IPS-NIHi7 (cell line): ENCODE results near the gene UCN2.

Experiments used
- DNase-seq: peaks from one replicate; pipeline ENCODE4 v3.0.0; 2012; ENCODE audit warnings: mixed read lengths; ENCODE audit errors: extremely low spot score

The UCN2 gene

GRCh38 chr3:48563382-48563918 lies at the start of gene UCN2:
TSS of gene UCN2 (minus strand) at chr3:48563781. CDS start at chr3:48563124, 657 bp downstream.
- DNase-seq, result no peak

- no peak for DNase-seq
Observed at GRCh38 chr3:48612309-48612708, 48.7 kb upstream of the UCN2 start.

GRCh38 chr3:48609088-48610005 lies 45.8 kb upstream of the UCN2 start, which contains the start of gene UQCRC1:
TSS of gene UQCRC1 (minus strand) at chr3:48609646. CDS start at chr3:48609620, 26 bp downstream.
- peak; percentile 98 for DNase-seq

- no peak for DNase-seq
Observed at GRCh38 chr3:48607519-48607918, 43.9 kb upstream of the UCN2 start.

GRCh38 chr3:48601622-48601994 lies 38.0 kb upstream of the UCN2 start:
- no peak for DNase-seq

GRCh38 chr3:48600711-48601621 lies 37.4 kb upstream of the UCN2 start:
- no peak for DNase-seq

GRCh38 chr3:48599509-48600285 lies 36.1 kb upstream of the UCN2 start:
- no peak for DNase-seq

GRCh38 chr3:48599077-48599501 lies 35.5 kb upstream of the UCN2 start:
- no peak for DNase-seq

GRCh38 chr3:48598323-48599076 lies 34.9 kb upstream of the UCN2 start:
- no peak for DNase-seq

GRCh38 chr3:48597408-48597800 lies 33.8 kb upstream of the UCN2 start:
- DNase-seq, result no peak

GRCh38 chr3:48596676-48597407 lies 33.3 kb upstream of the UCN2 start:
- DNase-seq, result no peak

GRCh38 chr3:48596157-48596556 lies 32.6 kb upstream of the UCN2 start:
- DNase-seq, result no peak

GRCh38 chr3:48595526-48596121 lies 32.0 kb upstream of the UCN2 start:
- DNase-seq, result peak; percentile 78

GRCh38 chr3:48595075-48595525 lies 31.5 kb upstream of the UCN2 start, which contains the start of gene COL7A1:
TSS of gene COL7A1 (minus strand) at chr3:48595329. CDS start at chr3:48595159, 170 bp downstream.
- peak; percentile 68 for DNase-seq

- peak; percentile 50 for DNase-seq
Observed at GRCh38 chr3:48594417-48595049, 31.0 kb upstream of the UCN2 start.

- no peak for DNase-seq
Observed at GRCh38 chr3:48593337-48593736, 29.8 kb upstream of the UCN2 start.

- no peak for DNase-seq
Observed at GRCh38 chr3:48592519-48593087, 29.0 kb upstream of the UCN2 start.

- no peak for DNase-seq
Observed at GRCh38 chr3:48591886-48592518, 28.4 kb upstream of the UCN2 start.
